Prostate gland (tissue), 2 donors: ENCODE data around the gene LIPC.

Experiments used
- CTCF ChIP-seq, 4 experiments: fragments of 200-600 bp in 2 of 4; fragments of 450-650 bp in 2 of 4; sonication (generic) in 2 of 4; IDR thresholded peaks; 1 replicate in 3 of 4; 2 replicates in 1 of 4; pipeline ENCODE4 v1.5.1; 2016 to 2019; ENCODE audit warnings: antibody characterized with exemption in 4 of 4, mild to moderate bottlenecking in 2 of 4, moderate library complexity in 2 of 4
- POLR2A ChIP-seq: fragments of 450-650 bp; IDR thresholded peaks from one replicate; pipeline ENCODE4 v1.6.1; 2016; ENCODE audit warnings: antibody characterized with exemption, mild to moderate bottlenecking
- POLR2AphosphoS5 ChIP-seq: sonication (generic); formaldehyde crosslinking; IDR thresholded peaks from one replicate; pipeline ENCODE4 v1.6.1; 2017; ENCODE audit warnings: antibody characterized with exemption

DNA sequence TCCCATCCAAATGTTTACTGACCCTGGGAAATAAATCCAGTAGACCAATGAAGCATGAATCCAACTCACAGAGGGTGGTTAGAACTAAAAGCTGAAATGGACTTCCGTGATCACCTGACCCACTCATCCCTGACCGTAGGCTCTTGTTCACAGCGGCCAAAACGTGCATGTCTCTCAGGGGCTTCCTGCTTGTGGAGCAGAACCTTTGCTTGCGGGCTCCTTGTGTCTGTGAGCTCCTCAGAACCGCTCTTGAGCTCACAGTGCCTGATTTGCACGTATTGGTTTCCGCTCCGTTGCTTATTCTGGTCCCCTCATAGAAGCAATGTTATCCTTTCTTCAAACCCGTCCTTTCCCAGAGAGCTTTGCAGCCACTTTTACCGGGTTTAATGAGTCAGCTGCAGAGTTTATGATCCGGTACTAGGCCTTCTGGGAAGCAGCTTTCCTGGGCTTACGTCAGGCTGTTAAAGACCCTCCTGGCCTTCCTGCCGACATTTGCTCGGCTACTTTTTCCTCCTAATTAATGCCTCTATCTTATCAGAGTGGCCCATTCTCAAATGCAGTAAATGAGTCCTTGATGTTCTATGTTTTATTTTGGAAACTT, 35.4 kb downstream of the LIPC start:
- TF ChIP-seq POLR2A (no peak), POLR2AphosphoS5 (no peak), CTCF (IDR thresholded peaks at IDR 0.05) (no peak)
